ENCODE data around the gene ATG3.
A peak's percentile ranks its signal among the peaks of the same experiment; 100 is the strongest.
"Not testable (repeated sequence)": the region's sequence is repeated elsewhere in the genome, so short reads cannot be mapped to it uniquely, and the experiment has no call there.

The ATG3 gene

GRCh38 chr3:112560721-112561483, 860 bp downstream of the ATG3 start:
- DNase-seq = peak; percentile 60 to 67

- DNase-seq = peak in 1 of 2 donors; percentile 11
Observed at GRCh38 chr3:112560307-112560706, 1.5 kb downstream of the ATG3 start.

GRCh38 chr3:112557976-112558375, 3.8 kb downstream of the ATG3 start:
- DNase-seq = no peak

GRCh38 chr3:112555535-112556170, 6.1 kb downstream of the ATG3 start:
- DNase-seq = no peak

DNA sequence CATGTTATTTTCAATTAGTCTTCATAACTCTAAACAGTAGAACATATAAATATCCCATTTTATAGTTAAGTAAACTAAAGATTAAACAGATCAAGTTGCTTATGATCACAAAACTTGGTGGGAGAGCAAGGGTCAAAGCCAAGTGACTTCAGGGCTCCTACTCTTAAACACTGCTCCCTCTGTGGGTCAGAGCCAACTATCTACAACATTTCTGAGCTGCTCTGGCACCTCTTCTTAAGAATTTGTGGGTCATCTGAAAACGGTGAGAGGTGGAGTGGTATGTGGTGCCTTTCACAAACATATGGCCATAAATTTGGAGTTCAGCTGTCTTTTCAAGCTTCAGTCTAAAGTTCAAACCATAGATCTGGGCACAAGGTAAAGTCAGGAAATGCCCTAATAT, 10.9 kb downstream of the ATG3 start:
- no peak for DNase-seq

- DNase-seq = no peak
Observed at GRCh38 chr3:112546216-112546759, 15.5 kb downstream of the ATG3 start.

GRCh38 chr3:112539825-112540650, 21.7 kb downstream of the ATG3 start:
- no peak for DNase-seq

DNA sequence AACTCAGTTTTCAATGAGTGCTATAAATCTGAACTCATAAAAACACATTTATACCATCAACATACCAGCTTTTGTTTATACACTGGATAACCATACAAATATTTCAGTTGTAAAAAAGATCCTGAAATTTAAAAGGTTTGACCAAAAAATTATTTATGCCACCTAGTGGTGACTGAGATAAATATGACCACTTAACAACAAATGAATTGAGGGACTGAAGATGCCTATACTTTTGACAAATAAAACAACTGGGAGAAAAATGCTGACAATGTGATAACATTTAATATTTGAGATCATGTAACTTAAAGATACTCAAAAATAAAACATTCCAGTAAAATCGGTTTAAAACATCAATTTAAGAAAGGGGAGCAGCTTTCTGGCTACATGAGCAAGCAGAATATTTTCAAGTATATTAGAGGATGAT, 30.4 kb downstream of the ATG3 start:
- DNase-seq = peak in 1 of 2 donors; percentile 55

DNA sequence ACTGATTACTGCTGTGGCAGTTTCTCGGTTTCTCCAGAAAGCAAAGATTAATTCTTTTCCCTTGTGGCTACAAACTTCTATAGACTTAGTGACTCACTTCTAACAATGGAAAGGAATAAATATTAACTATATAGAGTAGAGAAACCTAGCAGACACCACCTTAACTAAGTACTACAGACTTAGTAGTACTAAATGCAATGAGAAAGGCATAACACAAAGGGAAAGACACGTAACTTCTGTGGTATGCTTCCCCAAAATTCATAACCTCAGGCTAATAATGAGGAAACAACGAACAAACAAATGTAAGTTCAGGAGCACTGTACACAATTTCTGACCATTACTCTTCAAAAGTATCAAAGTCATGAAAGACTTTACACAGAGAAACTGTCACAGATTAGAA, 31.2 kb downstream of the ATG3 start:
- no peak for DNase-seq

DNA sequence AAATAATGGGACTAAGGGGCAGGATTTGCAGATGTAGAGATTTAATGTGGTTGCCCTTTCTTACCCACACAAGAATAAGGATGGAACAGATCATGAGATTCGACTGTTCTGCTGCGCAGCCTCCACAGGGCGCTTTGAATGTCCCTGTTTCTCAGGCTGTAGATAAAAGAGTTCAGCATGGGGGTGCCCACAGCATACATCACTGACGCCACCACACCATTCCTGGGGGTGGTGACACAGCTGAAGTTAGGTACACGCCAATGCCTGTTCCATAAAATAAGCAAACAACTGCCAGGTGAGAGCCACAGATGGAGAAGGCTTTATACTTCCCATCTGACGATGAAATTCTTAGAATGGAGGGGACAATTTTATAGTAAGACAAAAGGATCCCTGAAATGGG, 37.6 kb downstream of the ATG3 start:
- not testable (repeated sequence) for DNase-seq

DNA sequence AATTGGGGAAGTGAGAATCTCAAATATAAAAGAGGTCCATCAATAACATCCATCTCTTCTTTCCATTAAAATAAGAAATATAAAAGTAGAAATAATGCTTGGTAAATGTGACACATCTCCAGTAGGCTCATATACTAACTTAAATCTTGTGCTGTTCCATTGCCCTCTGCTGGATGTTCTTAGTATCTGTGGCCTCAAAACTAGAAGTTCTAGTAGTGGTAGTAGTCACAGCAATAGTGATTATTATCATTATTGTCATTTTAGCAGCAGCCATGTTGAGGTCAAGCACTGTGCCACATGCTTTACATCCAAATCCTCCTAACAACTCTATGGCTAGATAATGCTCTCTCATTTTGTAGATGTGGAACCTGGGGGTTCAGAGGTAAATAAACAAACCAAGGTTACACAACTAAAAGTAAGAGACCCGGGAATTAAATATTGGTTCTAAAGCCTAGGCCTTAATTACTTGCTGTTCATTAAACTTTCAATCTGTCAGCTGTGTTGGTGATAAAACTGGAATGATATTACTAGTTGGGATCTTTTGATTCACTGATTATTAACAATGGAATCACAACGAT, 42.2 kb downstream of the ATG3 start:
- DNase-seq = peak; percentile 40 to 77

- not testable (repeated sequence) for DNase-seq
Observed at GRCh38 chr3:112518970-112519369, 42.8 kb downstream of the ATG3 start.

GRCh38 chr3:112514527-112515128, 47.1 kb downstream of the ATG3 start:
- DNase-seq = no peak

- DNase-seq = no peak
Observed at GRCh38 chr3:112512320-112512719, 49.4 kb downstream of the ATG3 start.

GRCh38 chr3:112508860-112509259, 52.9 kb downstream of the ATG3 start:
- DNase-seq = no peak

GRCh38 chr3:112508261-112508660, 53.5 kb downstream of the ATG3 start:
- no peak for DNase-seq

- DNase-seq = no peak
Observed at GRCh38 chr3:112505907-112506306, 55.9 kb downstream of the ATG3 start.

DNA sequence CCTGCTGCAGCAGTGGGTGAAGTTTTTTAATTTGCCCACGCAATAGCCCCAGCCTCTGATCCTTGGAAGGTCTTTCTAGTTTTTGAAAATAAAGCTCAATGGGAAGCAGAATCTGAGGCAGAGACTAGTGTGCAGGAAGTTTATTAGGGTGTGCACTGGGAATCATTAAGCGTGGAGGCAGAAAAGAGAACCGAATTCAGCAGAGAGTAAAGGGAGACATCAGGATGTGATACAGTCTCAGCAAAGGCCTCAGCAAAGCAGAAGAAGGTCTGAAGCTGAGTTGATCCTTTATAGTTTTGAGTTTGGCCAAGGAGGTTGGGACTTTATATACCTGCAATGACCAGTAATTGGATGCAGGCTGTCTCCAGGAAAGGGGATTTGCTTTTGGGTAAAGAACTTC, 57.6 kb downstream of the ATG3 start:
- no peak for DNase-seq

- no peak for DNase-seq
Observed at GRCh38 chr3:112503304-112503972, 58.3 kb downstream of the ATG3 start.

GRCh38 chr3:112500621-112501020, 61.1 kb downstream of the ATG3 start:
- DNase-seq = no peak

DNA sequence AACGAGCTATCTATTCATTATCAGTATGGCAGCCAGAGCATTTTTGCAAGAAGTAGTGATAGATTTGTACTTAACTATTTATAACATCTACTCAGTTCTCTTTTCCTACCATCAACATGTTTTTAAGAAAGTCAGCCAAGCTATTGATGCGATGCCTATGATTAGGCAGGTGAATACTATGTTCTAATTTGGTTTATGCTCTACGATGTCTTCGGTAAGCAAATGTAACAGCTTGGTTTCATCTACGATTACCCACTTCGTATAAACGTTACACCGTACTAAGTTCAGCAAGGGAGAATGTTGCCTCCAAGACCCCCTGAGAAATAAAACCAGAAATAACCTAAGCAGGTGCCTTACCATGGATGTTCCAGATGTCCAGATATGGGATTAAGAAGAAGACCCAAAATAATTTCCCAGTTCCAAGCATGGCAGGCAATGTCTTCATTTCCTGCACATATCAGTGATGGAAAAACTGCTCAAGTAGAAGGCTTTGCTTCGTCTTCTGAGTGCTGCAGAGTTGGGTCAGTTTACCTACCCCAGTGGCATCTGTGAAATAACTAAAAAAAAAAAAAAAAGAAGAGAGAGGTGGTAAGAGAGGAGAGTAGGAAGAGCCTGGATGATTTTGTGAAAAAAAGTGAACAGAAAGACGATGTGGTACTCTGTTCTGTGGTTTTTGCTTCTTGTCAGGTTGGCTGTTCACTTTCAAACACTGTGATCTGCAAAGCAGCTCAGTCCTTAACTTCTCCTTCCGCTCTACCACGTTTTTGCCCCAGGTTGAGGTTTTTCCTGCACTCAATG, 62.6 kb downstream of the ATG3 start, which contains the start of gene BTLA:
BTLA (minus strand) TSS at position 559 of the 798 bp plus-strand sequence; CDS start at position 445, 114 bp downstream.
- peak in 1 of 2 donors; percentile 50 for DNase-seq
